Skin epidermis (tissue), 12 donors: ENCODE measurements around the gene KCNJ4.
"Not testable (repeated sequence)": the region's sequence is repeated elsewhere in the genome, so short reads cannot be mapped to it uniquely, and the experiment has no call there.

Experiments used
- H3K27ac ChIP-seq, 21 experiments: fragments of 200-600 bp; sonication (generic) in 11 of 21; one replicate each; pipeline ENCODE4 v1.5.0; 2020; ENCODE audit warnings: mild to moderate bottlenecking in 3 of 21, inconsistent platforms in 2 of 21, moderate library complexity in 2 of 21
- H3K4me3 ChIP-seq, 7 experiments: fragments of 200-600 bp; sonication (generic) in 2 of 7; one replicate each; pipeline ENCODE4 v1.5.0; 2020; ENCODE audit warnings: inconsistent platforms in 2 of 7, mild to moderate bottlenecking in 2 of 7, moderate library complexity in 1 of 7

The KCNJ4 gene

GRCh38 chr22:38397189-38398085 lies 57.6 kb downstream of the KCNJ4 start:
- Histone ChIP-seq H3K4me3 (peak overlapping the region; percentile 48 to 85 (median 84)), H3K27ac (peak overlapping the region; percentile 60 to 97 (median 91))

- H3K27ac ChIP-seq = peak overlapping the region in 18 of 21 experiments; percentile 83 to 97 (median 91)
- H3K4me3 ChIP-seq = peak overlapping the region; percentile 48 to 85 (median 84)
Observed at GRCh38 chr22:38396440-38397069, 58.4 kb downstream of the KCNJ4 start.

GRCh38 chr22:38395944-38396343 lies 59.1 kb downstream of the KCNJ4 start:
- H3K4me3 ChIP-seq = not testable (repeated sequence)
- peak overlapping the region in 7 of 21 experiments; percentile 21 to 97 (median 91) for H3K27ac ChIP-seq

GRCh38 chr22:38394929-38395624 lies 59.9 kb downstream of the KCNJ4 start:
- peak overlapping the region in 7 of 21 experiments; percentile 1 to 97 (median 52) for H3K27ac ChIP-seq
- not testable (repeated sequence) for H3K4me3 ChIP-seq

GRCh38 chr22:38389428-38389818 lies 65.6 kb downstream of the KCNJ4 start:
- H3K4me3 ChIP-seq = not testable (repeated sequence)

GRCh38 chr22:38388506-38389427 lies 66.2 kb downstream of the KCNJ4 start:
- H3K4me3 ChIP-seq, H3K27ac ChIP-seq: not testable (repeated sequence)

More at GRCh38 chr22:38389428-38389818, 65.6 kb downstream of the KCNJ4 start:
- H3K27ac ChIP-seq = not testable (repeated sequence)

GRCh38 chr22:38386918-38387317 lies 68.1 kb downstream of the KCNJ4 start:
- H3K27ac ChIP-seq = not testable (repeated sequence)

GRCh38 chr22:38383417-38383816 lies 71.6 kb downstream of the KCNJ4 start:
- no peak overlapping the region for H3K4me3 ChIP-seq
- H3K27ac ChIP-seq = no peak overlapping the region

More at GRCh38 chr22:38386918-38387317, 68.1 kb downstream of the KCNJ4 start:
- not testable (repeated sequence) for H3K4me3 ChIP-seq

- not testable (repeated sequence) for H3K4me3 ChIP-seq, H3K27ac ChIP-seq
Observed at GRCh38 chr22:38381371-38381770, 73.6 kb downstream of the KCNJ4 start.
